ENCODE data around the gene NUB1.
"Not testable (repeated sequence)": the region's sequence is repeated elsewhere in the genome, so short reads cannot be mapped to it uniquely, and the experiment has no call there.

The NUB1 gene

GRCh38 chr7:151301471-151302462 lies 39.8 kb upstream of the NUB1 start:
- no peak for TF ChIP-seq CTCF (IDR thresholded peaks at IDR 0.05; ENCODE audit: insufficient read depth, low read depth, low read length, missing control alignments)
- no peak for DNase-seq (ENCODE audit: low read depth)
- no peak overlapping the region for H3K4me3 ChIP-seq (ENCODE audit: low read length)

GRCh38 chr7:151304251-151304650 lies 37.4 kb upstream of the NUB1 start:
- not testable (repeated sequence) for H3K4me3 ChIP-seq (ENCODE audit: low read length); DNase-seq (ENCODE audit: low read depth)

- no peak overlapping the region for H3K4me3 ChIP-seq (ENCODE audit: low read length)
- TF ChIP-seq CTCF (IDR thresholded peaks at IDR 0.05; ENCODE audit: insufficient read depth, low read depth, low read length, missing control alignments): no peak
- DNase-seq (ENCODE audit: low read depth): no peak
Measured at GRCh38 chr7:151304856-151305255, 36.8 kb upstream of the NUB1 start.

GRCh38 chr7:151306374-151306773 lies 35.2 kb upstream of the NUB1 start:
- no peak overlapping the region for H3K4me3 ChIP-seq (ENCODE audit: low read length)
- no peak for DNase-seq (ENCODE audit: low read depth)
- TF ChIP-seq CTCF (IDR thresholded peaks at IDR 0.05; ENCODE audit: insufficient read depth, low read depth, low read length, missing control alignments): no peak

- no peak for TF ChIP-seq CTCF (IDR thresholded peaks at IDR 0.05; ENCODE audit: insufficient read depth, low read depth, low read length, missing control alignments)
- no peak for DNase-seq (ENCODE audit: low read depth)
- H3K4me3 ChIP-seq (ENCODE audit: low read length): no peak overlapping the region
Measured at GRCh38 chr7:151306860-151307259, 34.8 kb upstream of the NUB1 start.

- no peak for DNase-seq (ENCODE audit: low read depth)
- TF ChIP-seq CTCF (IDR thresholded peaks at IDR 0.05; ENCODE audit: insufficient read depth, low read depth, low read length, missing control alignments): no peak
- no peak overlapping the region for H3K4me3 ChIP-seq (ENCODE audit: low read length)
Measured at GRCh38 chr7:151307536-151307935, 34.1 kb upstream of the NUB1 start.

GRCh38 chr7:151308256-151308655 lies 33.4 kb upstream of the NUB1 start:
- H3K4me3 ChIP-seq (ENCODE audit: low read length): no peak overlapping the region
- TF ChIP-seq CTCF (IDR thresholded peaks at IDR 0.05; ENCODE audit: insufficient read depth, low read depth, low read length, missing control alignments): no peak
- no peak for DNase-seq (ENCODE audit: low read depth)

All from epithelial cell of esophagus (primary cell).